ENCODE results near the gene CAMTA1. TPM values are rescaled to one million over a fixed set of nuclear protein-coding genes. Genes with fewer than 3 reads are reported as not detected.

Gene CAMTA1
- total RNA-seq, 1 experiment from 2014 or later, result 69.5 TPM

GRCh38 chr1:7223334-7224080 is 438.3 kb downstream of the CAMTA1 start:
- H3K79me2 ChIP-seq (ENCODE audit: insufficient read depth, low read length), result no peaks in the 10 kb centered on the region
- DNase-seq (ENCODE audit: low read depth, low spot score), result no peak
- no peaks in the 10 kb centered on the region for H4K20me1 ChIP-seq (ENCODE audit: insufficient read depth)
- H3K4me3 ChIP-seq (replicated peaks in 1 of 2; ENCODE audit: low read depth in 1 of 2, low read length in 2 of 2), result no peak overlapping the region
- peaks cover 4 to 19% of the 10 kb centered on the region in 2 experiments for H3K4me1 ChIP-seq (ENCODE audit: control insufficient read depth in 1 of 2, insufficient read depth in 2 of 2, low read length in 2 of 2)
- no peak overlapping the region for H2AFZ ChIP-seq (ENCODE audit: low read depth, low read length, poor library complexity, severe bottlenecking)
- POLR2A ChIA-PET, result no interaction called here
- H3K4me2 ChIP-seq (ENCODE audit: low read length), result 0 out of 2 replicates have a peak overlapping the region, but pooled peaks have one; percentile 7
- H3K9ac ChIP-seq (ENCODE audit: low read length), result no peak overlapping the region
- no peaks in the 10 kb centered on the region for H3K9me3 ChIP-seq (ENCODE audit: control insufficient read depth in 1 of 2, insufficient read depth in 1 of 2, low read depth in 1 of 2, low read length in 2 of 2)
- H3K9me2 ChIP-seq (ENCODE audit: insufficient read depth), result no peaks in the 10 kb centered on the region
- H3K36me3 ChIP-seq (ENCODE audit: control insufficient read depth in 1 of 2, insufficient read depth in 2 of 2, low read length in 2 of 2), result no peaks in the 10 kb centered on the region
- BruUV-seq (replicated peaks), result no TSS peak
- no peak overlapping the region for H3K27ac ChIP-seq (ENCODE audit: low read depth, low read length)
- RAD21 ChIA-PET (ENCODE audit: low non-redundant PET in 1 of 2, low total read pairs in 2 of 2, uncharacterized antibody in 2 of 2, unreplicated experiment in 2 of 2), result interaction anchor here in 1 of 2 experiments (0.9 kb wide), 1 partner anchor 316 kb away, joined by 3 read pairs; no protein-coding TSS in a partner anchor
- ATAC-seq, result no peak
- intact Hi-C loops (cut with micrococcal nuclease), result loop anchor here (1.0 to 10.0 kb wide), 3 partner anchors 251 to 424 kb away; no protein-coding TSS in a partner anchor
- CTCF ChIA-PET, result interaction anchor here (1.3 to 2.3 kb wide), 2 partner anchors 9 to 424 kb away, joined by 3 to 20 read pairs; no protein-coding TSS in a partner anchor
- no peaks in the 10 kb centered on the region for H3K27me3 ChIP-seq (ENCODE audit: insufficient read depth, low read length)
- no peak for TF ChIP-seq ZNF274 (IDR thresholded peaks at IDR 0.05; ENCODE audit: low read depth, low read length)
- TF ChIP-seq SP1 (IDR thresholded peaks at IDR 0.05; ENCODE audit: low read depth), result no peak
- no peak for TF ChIP-seq SIN3A (IDR thresholded peaks at IDR 0.05; ENCODE audit: low read depth)

GRCh38 chr1:7224081-7224534 is 438.9 kb downstream of the CAMTA1 start:
- peaks cover 9 to 24% of the 10 kb centered on the region in 2 experiments for H3K4me1 ChIP-seq (ENCODE audit: control insufficient read depth in 1 of 2, insufficient read depth in 2 of 2, low read length in 2 of 2)
- no peak overlapping the region for H3K27ac ChIP-seq (ENCODE audit: low read depth, low read length)
- DNase-seq (ENCODE audit: low read depth, low spot score) (no peak), ATAC-seq (no peak)
- ChIA-PET POLR2A (no interaction called here), CTCF (interaction anchor here (0.7 to 2.3 kb wide), 10 partner anchors 9 to 428 kb away, joined by 3 to 20 read pairs (median 4); no protein-coding TSS in a partner anchor), RAD21 (ENCODE audit: low non-redundant PET in 1 of 2, low total read pairs in 2 of 2, uncharacterized antibody in 2 of 2, unreplicated experiment in 2 of 2) (interaction anchor here in 1 of 2 experiments (0.6 to 0.9 kb wide), 3 partner anchors 316 to 423 kb away, joined by 3 to 4 read pairs (median 4); no protein-coding TSS in a partner anchor)
- H3K9ac ChIP-seq (ENCODE audit: low read length), result no peak overlapping the region
- H3K36me3 ChIP-seq (ENCODE audit: control insufficient read depth in 1 of 2, insufficient read depth in 2 of 2, low read length in 2 of 2), result no peaks in the 10 kb centered on the region
- no peaks in the 10 kb centered on the region for H4K20me1 ChIP-seq (ENCODE audit: insufficient read depth)
- H3K9me3 ChIP-seq (ENCODE audit: control insufficient read depth in 1 of 2, insufficient read depth in 1 of 2, low read depth in 1 of 2, low read length in 2 of 2), result no peaks in the 10 kb centered on the region
- intact Hi-C loops (cut with micrococcal nuclease), result loop anchor here (1.0 to 10.0 kb wide), 3 partner anchors 251 to 423 kb away; no protein-coding TSS in a partner anchor
- no TSS peak for BruUV-seq (replicated peaks)
- TF ChIP-seq EZH2 (IDR thresholded peaks at IDR 0.05) (no peak), YY1 (IDR thresholded peaks at IDR 0.05; ENCODE audit: extremely low read depth, insufficient replicate concordance, low read depth, low read length) (no peak), FOSL1 (IDR thresholded peaks at IDR 0.05; ENCODE audit: low read depth) (no peak), JUND (IDR thresholded peaks at IDR 0.05) (no peak), SRF (IDR thresholded peaks at IDR 0.05; ENCODE audit: low read depth) (no peak)
- no peak overlapping the region for H3K4me3 ChIP-seq (replicated peaks in 1 of 2; ENCODE audit: low read depth in 1 of 2, low read length in 2 of 2)
- H2AFZ ChIP-seq (ENCODE audit: low read depth, low read length, poor library complexity, severe bottlenecking), result no peak overlapping the region
- H3K27me3 ChIP-seq (ENCODE audit: insufficient read depth, low read length), result no peaks in the 10 kb centered on the region
- no peaks in the 10 kb centered on the region for H3K9me2 ChIP-seq (ENCODE audit: insufficient read depth)
- H3K4me2 ChIP-seq (ENCODE audit: low read length), result no peak overlapping the region
- no peaks in the 10 kb centered on the region for H3K79me2 ChIP-seq (ENCODE audit: insufficient read depth, low read length)

All from HCT116 (cell line).